ENCODE data around the gene NUMBL.

The NUMBL gene

GRCh38 chr19:40726279-40726678, 35.8 kb upstream of the NUMBL start:
- H3K27ac ChIP-seq: no peak overlapping the region
- TF ChIP-seq, protein P1, sequence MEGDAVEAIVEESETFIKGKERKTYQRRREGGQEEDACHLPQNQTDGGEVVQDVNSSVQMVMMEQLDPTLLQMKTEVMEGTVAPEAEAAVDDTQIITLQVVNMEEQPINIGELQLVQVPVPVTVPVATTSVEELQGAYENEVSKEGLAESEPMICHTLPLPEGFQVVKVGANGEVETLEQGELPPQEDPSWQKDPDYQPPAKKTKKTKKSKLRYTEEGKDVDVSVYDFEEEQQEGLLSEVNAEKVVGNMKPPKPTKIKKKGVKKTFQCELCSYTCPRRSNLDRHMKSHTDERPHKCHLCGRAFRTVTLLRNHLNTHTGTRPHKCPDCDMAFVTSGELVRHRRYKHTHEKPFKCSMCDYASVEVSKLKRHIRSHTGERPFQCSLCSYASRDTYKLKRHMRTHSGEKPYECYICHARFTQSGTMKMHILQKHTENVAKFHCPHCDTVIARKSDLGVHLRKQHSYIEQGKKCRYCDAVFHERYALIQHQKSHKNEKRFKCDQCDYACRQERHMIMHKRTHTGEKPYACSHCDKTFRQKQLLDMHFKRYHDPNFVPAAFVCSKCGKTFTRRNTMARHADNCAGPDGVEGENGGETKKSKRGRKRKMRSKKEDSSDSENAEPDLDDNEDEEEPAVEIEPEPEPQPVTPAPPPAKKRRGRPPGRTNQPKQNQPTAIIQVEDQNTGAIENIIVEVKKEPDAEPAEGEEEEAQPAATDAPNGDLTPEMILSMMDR (conservative IDR thresholded peaks at IDR 0.05; ENCODE audit: low read depth): no peak
- no peak for DNase-seq (ENCODE audit: low spot score)
- CTCF ChIA-PET: no interaction called here
- POLR2A ChIA-PET (ENCODE audit: low non-redundant PET): no interaction called here

GRCh38 chr19:40724855-40725254, 34.4 kb upstream of the NUMBL start:
- CTCF ChIA-PET: no interaction called here
- POLR2A ChIA-PET (ENCODE audit: low non-redundant PET): interaction anchor here (0.6 kb wide), 1 partner anchor 8 kb away, joined by 3 read pairs; the partner anchor contains the start of genes COQ8B and ITPKC
- no peak for DNase-seq (ENCODE audit: low spot score)
- TF ChIP-seq, protein P1 (conservative IDR thresholded peaks at IDR 0.05; ENCODE audit: low read depth): no peak
- H3K27ac ChIP-seq: peak overlapping the region; percentile 26

- POLR2A ChIA-PET (ENCODE audit: low non-redundant PET): interaction anchor here (0.6 kb wide), 1 partner anchor 8 kb away, joined by 3 read pairs; the partner anchor contains the start of genes COQ8B and ITPKC
- TF ChIP-seq, protein P1 (conservative IDR thresholded peaks at IDR 0.05; ENCODE audit: low read depth): no peak
- no peak for DNase-seq (ENCODE audit: low spot score)
- peak overlapping the region; percentile 100 for H3K27ac ChIP-seq
- CTCF ChIA-PET: no interaction called here
These were observed 33.9 kb upstream of the NUMBL start for GRCh38 chr19:40724315-40724714.

- CTCF ChIA-PET: no interaction called here
- POLR2A ChIA-PET (ENCODE audit: low non-redundant PET): no interaction called here
- TF ChIP-seq, protein P1 (conservative IDR thresholded peaks at IDR 0.05; ENCODE audit: low read depth): no peak
- H3K27ac ChIP-seq: peak overlapping the region; percentile 100
- no peak for DNase-seq (ENCODE audit: low spot score)
These were observed 33.3 kb upstream of the NUMBL start for GRCh38 chr19:40723661-40724254.

GRCh38 chr19:40721936-40722661, 31.6 kb upstream of the NUMBL start:
- H3K27ac ChIP-seq: peak overlapping the region; percentile 100
- CTCF ChIA-PET: interaction anchor here (0.7 kb wide), 1 partner anchor 30 kb away, joined by 3 read pairs; no protein-coding TSS in a partner anchor
- POLR2A ChIA-PET (ENCODE audit: low non-redundant PET): no interaction called here
- peak; percentile 49 for DNase-seq (ENCODE audit: low spot score)
- TF ChIP-seq, protein P1 (conservative IDR thresholded peaks at IDR 0.05; ENCODE audit: low read depth): no peak

- POLR2A ChIA-PET (ENCODE audit: low non-redundant PET): interaction anchor here (0.7 kb wide), 1 partner anchor 53 kb away, joined by 3 read pairs; no protein-coding TSS in a partner anchor
- CTCF ChIA-PET: interaction anchor here (0.7 to 0.8 kb wide), 2 partner anchors 31 to 86 kb away, joined by 3 to 4 read pairs; no protein-coding TSS in a partner anchor
- TF ChIP-seq, protein P1 (conservative IDR thresholded peaks at IDR 0.05; ENCODE audit: low read depth): no peak
- no peak for DNase-seq (ENCODE audit: low spot score)
- peak overlapping the region; percentile 100 for H3K27ac ChIP-seq
These were observed 30.7 kb upstream of the NUMBL start for GRCh38 chr19:40721140-40721486.
